Suprapubic skin (tissue), 4 donors: ENCODE results near the gene APEH.

Experiments used
- CTCF ChIP-seq, 2 donors: fragments of 200-600 bp in 1 of 2; fragments of 450-650 bp in 1 of 2; sonication (generic) in 1 of 2; IDR thresholded peaks; one replicate each; pipeline ENCODE4 v1.5.1; 2016 to 2019; ENCODE audit warnings: antibody characterized with exemption in 2 of 2, mild to moderate bottlenecking in 1 of 2, moderate library complexity in 1 of 2
- POLR2A ChIP-seq, 2 donors: fragments of 450-650 bp; IDR thresholded peaks; one replicate each; pipeline ENCODE4 v1.6.1; 2017; ENCODE audit warnings: antibody characterized with exemption in 2 of 2, mild to moderate bottlenecking in 2 of 2, moderate library complexity in 2 of 2
- POLR2AphosphoS5 ChIP-seq, 3 donors: sonication (generic); formaldehyde crosslinking; IDR thresholded peaks; one replicate each; pipeline ENCODE4 v1.6.1; 2017; ENCODE audit warnings: antibody characterized with exemption in 3 of 3

GRCh38 chr3:49717211-49717958 is 43.2 kb downstream of the APEH start:
- TF ChIP-seq CTCF (IDR thresholded peaks at IDR 0.05) (no peak), POLR2A (IDR thresholded peaks at IDR 0.05) (no peak), POLR2AphosphoS5 (IDR thresholded peaks at IDR 0.05) (no peak)
